A204.1 (cell line): ENCODE data around the gene S100A9.
"Not testable (repeated sequence)": the region's sequence is repeated elsewhere in the genome, so short reads cannot be mapped to it uniquely, and the experiment has no call there.

Source experiments
- FAIRE-seq: peaks from 2 replicates; lab custom pipeline; 2012; peaks lifted over from hg19 to GRCh38; lab: Jason Lieb, UNC

Gene S100A9

DNA sequence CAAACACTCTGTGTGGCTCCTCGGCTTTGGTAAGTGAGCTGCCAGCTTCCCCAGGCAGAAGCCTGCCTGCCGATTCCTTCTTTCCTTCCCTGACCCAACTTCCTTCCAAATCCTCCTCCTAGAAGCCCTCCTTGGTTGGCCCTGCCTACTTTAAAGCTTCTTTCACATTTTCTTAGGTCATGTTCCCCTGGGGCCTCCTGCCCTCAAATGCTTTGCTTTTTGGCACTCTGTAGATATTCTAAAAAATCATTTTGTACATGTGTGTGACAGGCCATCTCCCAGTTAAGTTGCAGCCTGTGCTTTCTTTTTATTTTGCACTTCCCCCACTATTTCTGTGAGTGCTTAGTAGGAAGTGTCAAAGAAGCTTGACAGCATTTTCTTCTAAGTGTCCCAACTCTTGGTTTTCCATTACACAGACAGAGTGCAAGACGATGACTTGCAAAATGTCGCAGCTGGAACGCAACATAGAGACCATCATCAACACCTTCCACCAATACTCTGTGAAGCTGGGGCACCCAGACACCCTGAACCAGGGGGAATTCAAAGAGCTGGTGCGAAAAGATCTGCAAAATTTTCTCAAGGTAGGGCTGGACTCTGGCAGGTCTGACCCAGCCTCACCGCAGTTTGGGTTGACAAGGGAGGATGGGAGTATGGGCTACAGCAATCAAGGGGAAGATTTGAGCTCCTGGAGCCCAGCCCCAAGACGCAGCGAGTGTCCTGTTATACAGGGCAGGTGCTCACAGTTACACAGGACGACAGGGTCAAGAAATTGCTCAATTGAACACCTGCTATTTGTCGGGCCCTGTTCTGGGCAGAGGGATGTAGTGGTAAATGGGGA, at the start of gene S100A9:
S100A9 (plus strand) TSS at position 2 of the 838 bp plus-strand sequence; CDS start at position 432, 430 bp downstream.
- FAIRE-seq: no peak

DNA sequence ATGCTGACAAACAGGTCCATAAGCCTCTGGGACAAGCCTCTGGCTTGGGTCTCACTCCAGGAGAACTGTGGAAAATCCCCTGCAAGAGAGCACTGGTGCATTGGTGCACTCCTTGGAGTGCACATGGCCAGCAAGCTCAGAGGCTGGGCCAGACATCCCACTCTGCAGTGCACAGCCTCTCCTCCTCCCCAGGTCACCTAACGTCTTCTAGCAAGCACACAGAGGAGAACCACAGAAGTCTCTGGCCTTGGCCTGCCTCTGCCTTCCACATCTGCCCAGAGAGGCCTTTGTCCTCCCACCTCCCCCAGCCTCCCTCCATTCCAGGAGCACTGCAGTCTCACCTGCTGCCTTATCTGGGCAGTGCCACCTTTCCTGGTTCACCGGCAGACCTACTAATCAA, 49.1 kb upstream of the S100A9 start:
- FAIRE-seq: no peak

DNA sequence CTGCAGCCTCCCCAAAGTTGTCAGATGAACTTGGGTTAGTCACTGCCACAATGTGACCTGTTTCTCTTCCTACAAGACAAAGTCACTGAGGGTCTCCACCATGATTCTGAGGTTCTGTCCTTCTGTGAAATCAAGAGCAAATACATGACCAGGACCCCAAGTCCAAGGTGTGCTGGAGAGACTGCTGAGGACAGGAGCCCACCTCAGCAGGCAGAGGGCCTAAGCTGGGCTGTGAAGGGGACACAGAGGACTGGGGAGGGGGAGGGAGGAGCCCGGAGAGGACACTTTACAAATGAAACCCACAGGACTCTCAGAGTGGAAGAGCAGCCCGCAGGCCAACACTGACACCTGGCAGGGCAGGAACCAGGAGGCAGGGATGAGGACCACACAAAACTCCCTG, 48.2 kb upstream of the S100A9 start:
- FAIRE-seq: no peak

DNA sequence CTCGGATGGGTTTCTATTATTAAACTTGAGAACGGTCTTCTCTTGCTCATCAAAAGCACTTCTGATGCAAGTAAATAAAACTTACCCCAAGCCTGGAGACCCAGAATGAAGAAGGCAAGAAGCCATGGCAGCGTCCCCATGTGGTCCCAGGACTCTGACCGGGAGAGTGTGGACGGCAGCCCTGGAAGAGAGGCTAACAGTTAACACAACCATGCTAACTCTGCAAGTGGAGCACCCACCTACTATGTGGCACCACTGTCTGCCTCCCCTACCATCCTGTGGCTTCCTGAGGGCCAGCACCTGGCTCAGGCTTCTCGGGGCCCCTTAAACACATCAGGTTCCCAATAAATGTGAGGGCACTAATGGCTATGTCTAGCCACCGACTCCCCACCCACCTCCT, 47.1 kb upstream of the S100A9 start:
- FAIRE-seq: no peak

DNA sequence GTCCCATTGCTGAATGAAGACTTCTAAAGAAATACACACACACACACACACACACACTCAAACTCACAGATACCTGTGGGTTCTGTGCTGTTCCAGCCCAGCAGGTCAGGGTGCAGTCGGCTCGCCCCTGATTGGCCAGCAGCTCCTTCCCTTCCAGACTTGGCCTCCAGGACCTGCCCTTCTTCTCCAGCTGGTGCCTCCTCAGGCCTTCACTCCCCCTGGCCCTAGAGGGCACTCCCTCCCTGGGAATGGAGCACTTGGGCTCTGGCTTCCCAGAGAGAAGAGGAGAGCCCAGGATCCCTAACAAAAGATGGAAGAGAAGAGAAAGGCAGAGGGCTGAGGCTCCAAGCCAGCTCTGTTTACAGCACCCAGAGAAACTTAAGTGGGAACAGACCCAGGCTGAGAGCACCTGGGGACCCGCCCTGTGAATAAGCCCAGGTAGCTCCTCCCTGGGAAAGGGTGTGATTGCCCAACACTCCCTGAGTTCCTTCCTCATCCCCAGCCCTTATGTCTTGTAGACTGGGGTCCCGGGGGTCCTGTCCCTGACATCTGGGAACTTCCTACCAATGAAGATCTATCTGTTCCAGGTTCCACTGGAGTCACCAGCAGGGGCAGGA, 45.0 kb upstream of the S100A9 start, which contains the start of gene PGLYRP3:
PGLYRP3 (minus strand) TSS at position 383 of the 617 bp plus-strand sequence. CDS start 2,287 bp downstream, outside the sequence.
- FAIRE-seq: no peak

DNA sequence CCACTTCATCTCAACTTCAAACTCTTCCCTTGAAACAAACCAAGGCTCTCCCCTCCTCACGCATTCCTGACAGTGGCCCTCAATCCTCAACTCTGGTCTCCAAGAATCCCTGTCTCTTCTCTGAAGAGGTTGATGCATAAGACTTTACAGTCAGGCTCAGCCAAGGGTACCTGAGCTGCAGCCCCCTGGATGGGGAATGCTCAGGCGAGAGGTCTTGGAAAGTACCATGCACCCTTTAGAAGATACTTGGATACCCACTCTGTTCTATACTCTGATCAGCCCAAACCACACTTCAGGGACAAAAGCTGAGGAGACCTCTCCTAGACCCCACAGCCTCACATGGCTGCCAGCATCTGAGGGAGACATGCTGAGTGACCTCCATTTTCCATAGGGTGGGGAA, 44.4 kb upstream of the S100A9 start:
- FAIRE-seq: no peak

DNA sequence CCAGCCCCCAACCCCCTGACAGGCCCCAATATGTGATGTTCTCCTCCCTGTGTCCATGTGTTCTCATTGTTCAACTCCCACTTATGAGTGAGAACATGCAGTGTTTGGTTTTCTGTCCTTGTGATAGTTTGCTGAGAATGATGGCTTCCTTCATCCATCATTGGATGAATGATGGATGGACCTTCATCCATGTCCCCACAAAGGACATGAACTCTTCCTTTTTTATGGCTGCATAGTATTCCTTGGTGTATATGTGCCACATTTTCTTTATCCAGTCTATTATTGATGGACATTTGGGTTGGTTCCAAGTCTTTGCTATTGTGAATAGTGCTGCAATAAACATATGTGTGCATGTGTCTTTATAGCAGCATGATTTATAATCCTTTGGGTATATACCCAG, 43.3 kb upstream of the S100A9 start:
- not testable (repeated sequence) for FAIRE-seq

DNA sequence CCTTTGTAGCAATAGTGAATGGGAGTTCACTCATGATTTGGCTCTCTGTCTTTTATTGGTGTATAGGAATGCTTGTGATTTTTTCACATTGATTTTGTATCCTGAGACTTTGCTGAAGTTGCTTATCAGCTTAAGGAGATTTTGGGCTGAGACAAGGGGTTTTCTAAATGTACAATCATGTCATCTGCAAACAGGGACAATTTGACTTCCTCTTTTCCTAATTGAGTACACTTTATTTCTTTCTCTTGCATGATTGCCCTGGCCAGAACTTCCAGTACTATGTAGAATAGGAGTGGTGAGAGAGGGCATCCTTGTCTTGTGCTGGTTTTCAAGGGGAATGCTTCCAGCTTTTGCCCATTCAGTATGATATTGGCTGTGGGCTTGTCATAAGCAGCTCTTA, 41.6 kb upstream of the S100A9 start:
- FAIRE-seq: not testable (repeated sequence)

DNA sequence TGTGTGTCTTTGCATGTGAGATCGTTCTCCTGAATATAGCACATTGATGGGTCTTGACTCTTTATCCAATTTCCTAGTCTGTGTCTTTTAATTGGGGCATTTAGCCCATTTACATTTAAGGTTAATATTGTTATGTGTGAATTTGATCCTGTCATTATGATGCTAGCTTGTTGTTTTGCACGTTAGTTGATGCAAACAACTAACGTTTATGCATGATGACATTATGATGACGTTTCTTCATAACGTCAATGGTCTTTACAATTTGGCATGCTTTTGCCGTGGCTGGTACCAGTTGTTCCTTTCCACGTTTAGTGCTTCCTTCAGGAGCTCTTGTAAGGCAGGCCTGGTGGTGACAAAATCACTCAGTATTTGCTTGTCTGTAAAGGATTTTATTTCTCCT, 39.5 kb upstream of the S100A9 start:
- FAIRE-seq: not testable (repeated sequence)

DNA sequence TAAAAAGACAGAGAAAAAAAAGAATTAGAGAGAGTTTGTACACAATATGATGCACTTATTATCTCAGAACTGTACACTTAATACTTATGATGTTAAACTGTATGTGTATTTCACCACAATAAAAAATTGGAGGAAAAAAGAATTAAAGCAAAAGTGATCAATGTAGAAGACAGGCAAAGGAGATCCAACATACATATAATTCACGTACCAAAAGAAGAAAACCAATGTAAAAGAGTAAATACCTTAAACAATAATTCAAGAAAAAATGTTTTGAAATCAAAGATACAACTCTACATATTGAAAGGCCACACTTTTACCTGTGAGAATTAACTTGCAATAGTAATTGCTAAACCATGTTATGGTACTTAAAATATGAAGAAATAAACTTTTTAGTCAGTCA, 35.1 kb upstream of the S100A9 start:
- no peak for FAIRE-seq

DNA sequence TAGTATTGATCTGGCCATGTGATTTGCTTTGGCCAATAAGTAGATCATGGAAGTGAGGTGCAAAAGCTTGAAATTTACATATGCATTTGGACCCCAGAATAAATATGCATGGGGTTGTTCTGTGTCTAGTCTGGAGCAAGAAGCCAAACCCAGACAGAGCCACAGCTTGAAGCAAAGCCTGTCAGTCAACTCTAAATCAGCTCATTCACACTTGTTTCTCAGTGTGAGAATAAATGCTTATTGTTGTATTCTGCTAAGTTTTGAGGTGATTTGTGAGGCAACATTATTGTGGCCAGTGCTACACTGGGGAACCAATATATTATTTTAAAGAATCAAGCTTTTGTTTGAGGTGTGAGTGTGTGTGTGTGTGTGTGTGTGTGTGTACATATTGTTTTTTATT, 32.7 kb upstream of the S100A9 start:
- FAIRE-seq: no peak

DNA sequence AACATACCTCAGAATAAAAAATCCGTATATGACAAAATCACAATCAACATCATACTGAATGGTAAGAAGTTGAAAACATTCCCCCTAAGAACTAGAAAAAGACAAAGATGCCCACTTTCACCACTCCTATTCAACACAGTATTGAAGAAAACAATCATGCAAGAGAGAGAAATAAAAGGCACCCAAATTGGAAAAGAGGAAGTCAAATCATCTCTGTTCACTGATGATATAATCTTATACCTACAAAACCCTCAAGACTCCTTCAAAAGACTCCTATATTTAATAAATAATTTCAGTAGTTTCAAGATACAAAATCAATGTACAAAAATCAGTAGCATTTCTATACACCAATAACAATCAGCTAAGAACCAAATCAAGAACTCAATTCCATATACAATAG, 23.8 kb upstream of the S100A9 start:
- no peak for FAIRE-seq

DNA sequence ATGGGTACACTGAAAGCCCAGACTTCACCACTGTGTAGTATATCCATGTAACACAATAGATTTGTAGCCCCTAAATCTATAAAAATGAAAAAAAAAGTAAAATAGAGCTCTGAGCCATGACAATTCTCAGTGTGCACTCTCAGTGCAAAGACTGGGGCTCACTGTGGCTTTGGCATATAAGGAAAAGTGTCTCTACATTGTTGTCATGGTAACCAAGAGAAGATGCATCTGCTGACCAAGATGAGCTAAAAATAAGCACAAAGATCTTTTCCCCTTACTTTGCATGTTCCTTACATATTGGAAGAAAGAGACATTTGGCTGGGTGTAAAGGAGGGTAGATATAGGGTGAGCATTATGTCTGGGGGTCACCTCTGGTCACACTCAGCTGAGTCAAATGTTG, 21.0 kb upstream of the S100A9 start:
- FAIRE-seq: no peak

DNA sequence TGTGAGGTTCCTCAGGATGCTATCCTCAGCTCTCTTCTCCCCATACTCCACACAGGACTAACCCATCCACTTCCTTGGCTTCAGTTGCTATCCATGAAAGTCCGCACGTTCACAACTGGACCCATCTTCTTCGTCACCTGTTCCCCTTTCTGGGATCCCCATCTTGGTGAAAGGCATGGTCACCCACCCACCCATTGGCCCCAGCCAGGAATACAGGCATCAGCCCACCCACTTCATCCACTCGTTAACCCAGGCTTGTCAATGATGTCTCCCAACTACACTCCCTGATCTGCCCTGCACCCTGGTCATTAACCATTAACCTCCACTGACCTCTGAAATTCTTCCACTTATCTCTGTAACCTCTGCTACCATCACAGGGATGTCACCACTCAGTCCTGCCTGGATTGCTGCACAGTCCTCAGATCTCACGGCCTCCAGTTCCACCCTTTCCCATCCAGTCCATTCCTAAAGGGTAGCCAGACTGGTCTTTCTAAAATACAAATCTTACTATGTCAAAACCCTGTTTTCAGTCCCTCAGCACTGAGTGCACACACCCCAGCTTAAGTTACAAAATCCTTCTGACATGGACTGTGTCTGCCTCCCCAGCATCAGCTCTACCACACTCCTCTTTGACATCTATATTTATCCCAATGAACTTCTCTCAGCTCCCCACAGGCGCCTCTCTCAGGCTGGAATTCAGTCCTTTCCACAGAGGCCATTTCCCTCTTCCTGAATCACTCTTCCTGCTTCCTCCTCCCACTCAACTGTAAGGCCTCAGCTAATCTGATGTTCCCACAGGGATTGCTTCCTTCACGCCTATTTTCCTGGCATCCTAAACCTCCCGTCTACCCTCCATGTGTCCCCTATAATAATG, 19.4 kb upstream of the S100A9 start:
- no peak for FAIRE-seq

DNA sequence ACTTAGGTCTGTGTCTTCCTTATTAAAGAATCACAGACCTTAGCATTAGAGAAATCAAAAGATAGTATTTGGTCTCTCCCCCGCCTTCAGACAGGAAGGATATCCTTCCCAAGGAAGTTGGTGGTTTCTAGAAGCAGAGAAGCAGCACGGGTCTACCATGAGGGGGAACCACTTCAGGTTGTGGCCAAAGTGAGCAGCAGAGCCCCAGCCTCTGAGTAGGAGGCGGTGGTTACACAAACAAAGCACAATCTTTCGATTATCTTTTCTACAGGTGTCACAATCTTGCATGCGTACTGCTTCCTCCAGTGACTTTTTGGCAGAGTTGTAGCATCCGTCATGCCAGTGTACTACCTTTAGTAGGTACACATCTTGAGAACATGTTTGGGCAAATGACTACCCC, 17.9 kb upstream of the S100A9 start:
- FAIRE-seq: no peak

DNA sequence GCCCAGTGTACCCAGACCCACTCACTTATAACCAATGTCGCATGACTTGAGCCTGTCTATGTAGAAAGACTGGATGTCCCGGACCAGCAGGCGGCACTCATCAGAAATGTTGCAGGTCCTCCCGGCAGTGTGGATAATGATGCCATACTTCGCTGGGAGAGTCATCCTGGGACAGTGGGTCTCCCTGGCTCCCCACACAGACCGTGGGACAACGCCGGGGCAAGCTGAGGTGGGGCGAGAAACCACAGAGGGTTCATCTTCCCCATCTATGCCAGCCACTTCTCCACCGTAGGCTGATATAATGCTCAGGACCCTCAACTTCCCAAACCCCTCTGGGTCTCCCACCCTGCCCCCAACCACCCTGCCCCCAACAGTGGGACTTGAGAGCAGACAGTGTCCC, 17.3 kb upstream of the S100A9 start:
- FAIRE-seq: no peak

DNA sequence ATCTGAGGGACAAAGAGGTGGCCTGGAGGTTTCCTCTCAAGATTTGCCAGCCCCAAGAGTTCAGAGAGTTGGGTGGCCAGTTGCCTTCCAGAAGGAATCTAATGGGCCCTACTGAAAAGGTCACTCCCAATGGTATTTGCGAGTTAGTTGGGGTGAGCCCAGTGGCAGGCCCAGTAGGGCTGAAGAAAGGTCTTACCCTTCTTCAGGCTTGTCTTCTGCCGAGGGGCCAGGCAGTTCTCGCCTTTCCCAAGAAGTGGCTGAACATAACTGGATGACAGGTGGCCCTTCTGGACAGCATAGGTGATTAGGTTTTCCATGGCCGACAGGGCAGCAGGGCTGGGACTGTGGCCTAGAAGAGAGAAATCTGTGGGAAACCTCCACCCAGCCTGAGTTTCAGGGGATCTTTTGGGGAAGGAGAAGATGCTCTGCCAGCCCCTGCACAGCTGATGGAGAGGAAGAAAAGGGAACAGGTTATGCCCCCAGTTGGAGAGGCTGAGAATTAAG, 16.2 kb upstream of the S100A9 start:
- no peak for FAIRE-seq

DNA sequence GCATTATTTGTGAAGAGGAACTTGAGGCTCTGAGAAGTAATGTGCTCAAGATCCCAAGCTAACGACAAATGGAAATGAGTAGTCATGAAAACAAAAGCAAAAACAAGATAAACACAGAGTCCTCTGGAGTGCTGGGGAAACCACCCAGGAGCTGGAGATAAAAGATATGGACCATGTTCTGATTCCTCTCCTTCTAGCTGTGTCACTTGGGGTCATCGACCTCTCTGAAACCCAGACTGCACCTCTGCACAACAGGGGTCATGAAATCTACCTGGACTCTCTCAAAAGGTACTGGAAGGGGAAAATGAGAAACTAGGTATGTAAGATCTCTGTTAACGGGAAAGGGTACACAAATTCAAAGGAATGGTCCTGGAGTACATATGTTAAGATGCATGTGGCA, 15.5 kb upstream of the S100A9 start:
- no peak for FAIRE-seq

DNA sequence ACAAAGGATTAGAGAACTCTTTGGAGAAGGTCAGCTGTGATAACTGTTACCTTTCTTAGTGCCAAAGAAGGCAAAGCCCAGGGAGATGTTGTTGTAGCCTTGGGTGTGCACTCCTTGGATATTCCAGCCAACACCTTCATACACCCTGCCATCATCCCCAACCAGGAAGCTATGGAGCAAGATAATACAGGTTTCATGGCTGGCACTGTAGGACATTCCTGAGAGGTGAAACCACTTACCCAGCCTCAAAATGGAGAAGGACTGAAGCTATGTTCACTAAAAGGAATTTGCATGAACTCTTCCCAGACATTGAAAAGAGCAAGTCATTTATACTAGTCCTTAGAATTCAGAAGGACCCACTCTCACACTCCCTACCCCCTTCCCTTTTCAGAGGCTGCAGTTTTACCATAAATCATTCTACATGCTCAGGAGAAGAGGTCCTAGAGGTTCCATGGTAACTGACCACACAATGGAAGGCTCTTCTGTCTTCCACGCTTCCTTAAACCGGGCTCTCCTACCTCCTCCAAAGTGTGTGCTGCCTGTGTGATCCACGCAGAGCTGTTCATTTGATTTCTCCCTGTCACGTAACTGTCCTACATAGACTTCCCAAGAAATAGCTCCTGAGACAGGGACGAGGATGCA, 14.5 kb upstream of the S100A9 start:
- no peak for FAIRE-seq

DNA sequence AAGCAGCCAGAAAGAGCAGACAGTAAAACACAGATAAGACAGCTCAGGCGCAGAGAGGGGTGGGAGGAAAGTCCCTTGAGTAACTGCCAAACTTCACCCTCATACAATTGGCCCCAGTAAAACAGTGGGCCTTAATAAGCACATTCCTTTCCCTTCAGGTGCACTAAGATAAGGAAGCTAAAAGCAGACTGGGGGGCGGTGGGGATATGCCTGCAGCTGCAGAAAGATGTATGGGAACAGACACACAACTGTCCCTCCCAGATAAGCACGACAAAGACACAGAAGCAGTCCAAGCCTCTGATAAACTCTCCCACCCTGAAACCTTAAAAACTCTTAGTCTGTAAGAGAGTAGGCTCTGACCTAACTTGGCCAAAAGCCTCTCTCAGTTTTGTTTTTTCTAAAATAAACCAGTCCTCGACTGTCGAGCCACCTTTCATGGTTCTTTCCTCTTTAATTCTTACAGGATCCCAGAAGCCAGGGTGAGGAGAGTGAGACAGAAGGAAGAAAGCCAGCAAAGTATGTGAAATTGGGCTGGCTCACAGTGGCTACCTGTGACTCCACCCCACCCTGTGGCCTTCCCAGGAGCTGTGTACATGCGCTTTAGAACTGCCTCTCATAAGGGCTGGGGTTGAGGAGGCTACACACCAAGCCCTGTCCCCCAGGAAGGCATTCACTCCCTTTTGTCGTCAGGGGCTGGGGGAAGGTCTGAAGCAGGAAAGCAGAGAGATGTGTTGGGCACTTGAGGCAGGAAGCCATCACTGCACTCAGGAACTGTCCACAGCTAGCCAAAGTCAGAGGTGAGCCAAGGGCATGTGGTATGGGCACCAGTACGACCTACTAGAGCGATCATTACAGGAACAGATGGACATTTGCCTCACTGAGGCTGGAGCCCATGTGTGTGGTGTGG, 13.6 kb upstream of the S100A9 start:
- no peak for FAIRE-seq

DNA sequence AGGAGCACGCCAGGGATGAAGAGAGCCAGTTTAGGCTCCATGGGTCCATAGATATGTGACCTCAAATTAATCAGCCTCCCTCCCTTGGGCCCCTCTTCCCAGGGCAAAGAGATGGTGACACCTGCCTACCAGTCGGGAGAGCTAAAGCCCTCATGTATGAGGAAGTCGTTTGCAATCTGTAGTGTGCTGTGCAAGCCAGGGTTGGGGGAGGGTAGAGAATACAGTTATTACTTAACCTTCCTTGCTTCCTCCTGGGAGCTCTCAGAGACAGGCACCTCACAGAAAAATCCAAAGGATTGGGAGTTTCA, 13.0 kb upstream of the S100A9 start:
- no peak for FAIRE-seq
